HG02798 (cell line): ENCODE results near the gene PRPF8.
"Not testable (repeated sequence)": the region's sequence is repeated elsewhere in the genome, so short reads cannot be mapped to it uniquely, and the experiment has no call there.

Source experiments
- ATAC-seq: cut with Tn5 transposase; IDR thresholded peaks from one replicate; pipeline ENCODE4 v1.9.1; 2021; ENCODE audit warnings: mild to moderate bottlenecking; ENCODE audit not compliant: unreplicated experiment, poor library complexity

PRPF8 gene

DNA sequence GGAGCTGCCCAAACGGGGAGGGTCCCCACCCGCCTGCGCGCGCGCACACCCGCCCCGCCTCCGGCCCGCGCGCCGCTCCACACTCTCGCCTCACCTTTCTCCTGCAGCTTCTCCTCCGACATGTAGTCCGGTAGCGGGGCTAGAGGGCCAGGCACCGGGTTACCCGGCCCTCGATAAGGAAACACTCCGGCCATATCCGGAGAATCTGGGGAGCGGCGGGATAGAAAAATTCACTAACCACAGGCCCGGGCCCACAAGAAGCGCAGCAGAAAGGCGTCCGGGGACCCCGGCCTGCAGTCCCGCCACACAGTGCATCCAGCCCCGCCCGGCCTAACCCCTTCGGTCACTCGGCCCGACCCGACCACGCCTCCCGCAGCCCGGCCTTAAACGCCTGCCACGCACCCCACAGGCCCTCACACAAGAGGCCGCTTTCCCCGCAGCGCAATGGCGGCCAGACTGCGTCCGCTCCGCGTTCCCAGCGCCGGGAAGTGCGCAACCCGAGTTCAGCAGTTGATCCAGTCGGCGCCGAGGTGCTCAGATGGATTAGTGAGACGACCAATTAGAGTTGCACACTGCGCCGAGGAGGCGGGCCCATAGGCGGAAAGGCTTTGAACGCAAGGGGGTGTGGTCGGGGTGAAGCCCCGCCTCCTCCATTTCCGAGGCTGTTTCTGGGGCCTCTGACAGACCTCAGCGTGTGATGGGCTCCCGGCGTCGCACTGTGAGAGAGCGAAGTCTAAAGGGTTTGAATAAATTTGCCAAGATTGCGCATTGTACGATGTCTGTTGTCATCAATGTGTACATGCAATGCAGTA is at the start of gene PRPF8:
Gene PRPF8 (minus strand): TSS at position 490 of the 812 bp plus-strand sequence. CDS start 296 bp downstream, at position 194.
- ATAC-seq, result peak; percentile 99

DNA sequence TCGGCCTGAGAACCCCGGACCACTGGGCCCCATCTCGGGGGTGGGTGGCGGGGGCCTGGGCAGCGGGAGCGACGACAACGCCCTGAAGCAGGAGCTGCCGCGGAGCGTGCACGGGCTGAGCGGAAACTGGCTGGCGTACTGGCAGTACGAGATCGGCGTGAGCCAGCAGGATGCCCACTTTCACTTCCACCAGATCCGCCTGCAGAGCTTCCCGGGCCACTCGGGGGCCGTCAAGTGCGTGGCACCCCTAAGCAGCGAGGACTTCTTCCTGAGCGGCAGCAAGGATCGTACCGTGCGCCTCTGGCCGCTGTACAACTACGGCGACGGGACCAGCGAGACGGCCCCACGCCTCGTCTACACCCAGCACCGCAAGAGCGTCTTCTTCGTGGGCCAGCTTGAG is 49.1 kb upstream of the PRPF8 start:
- no peak for ATAC-seq

DNA sequence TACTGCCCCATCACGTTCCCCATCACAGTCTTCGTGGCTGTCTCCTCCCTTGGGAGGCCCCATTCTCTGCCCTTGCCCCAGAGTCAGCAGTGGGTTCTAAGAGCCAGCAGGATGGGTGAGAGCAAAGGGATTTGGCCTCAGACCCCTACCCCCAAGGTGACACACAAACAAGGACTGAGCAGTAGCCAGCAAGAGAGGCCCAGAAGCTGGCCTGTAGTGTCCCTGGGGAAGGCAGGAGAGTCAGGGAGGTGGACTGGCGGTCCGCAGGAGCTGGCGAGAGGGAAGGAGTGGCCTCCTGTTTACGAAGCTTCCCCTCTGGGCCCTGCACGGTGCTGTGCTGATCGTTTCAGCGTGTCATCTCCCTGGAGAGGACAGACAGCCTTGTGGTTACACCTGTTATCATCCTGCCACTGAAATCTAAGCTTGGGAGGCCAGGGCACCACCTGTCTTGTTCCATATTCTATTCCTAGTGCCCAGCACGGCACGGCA is 48.2 kb upstream of the PRPF8 start:
- no peak for ATAC-seq

DNA sequence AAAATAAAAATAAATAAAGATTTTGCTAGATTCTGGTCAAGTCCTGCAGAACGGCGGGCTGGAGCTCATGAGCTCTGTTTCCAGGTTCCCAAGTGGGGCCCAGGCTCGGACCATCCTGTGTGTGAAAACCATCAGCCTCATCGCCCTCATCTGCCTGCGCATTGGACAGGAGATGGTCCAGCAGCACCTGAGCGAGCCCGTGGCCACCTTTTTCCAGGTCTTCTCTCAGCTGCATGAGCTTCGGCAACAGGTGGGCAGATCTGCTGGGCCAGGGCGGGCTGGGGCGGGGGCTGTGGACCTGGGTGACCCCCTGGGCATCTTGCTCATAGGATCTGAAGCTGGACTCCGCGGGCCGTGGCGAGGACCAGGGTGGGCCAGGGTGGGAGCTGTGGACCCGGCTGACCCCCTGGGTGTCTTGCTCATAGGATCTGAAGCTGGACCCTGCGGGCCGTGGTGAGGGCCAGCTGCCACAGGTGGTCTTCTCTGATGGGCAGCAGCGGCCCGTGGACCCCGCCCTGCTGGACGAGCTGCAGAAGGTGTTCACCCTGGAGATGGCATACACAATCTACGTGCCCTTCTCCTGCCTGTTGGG is 47.7 kb upstream of the PRPF8 start:
- ATAC-seq, result no peak

DNA sequence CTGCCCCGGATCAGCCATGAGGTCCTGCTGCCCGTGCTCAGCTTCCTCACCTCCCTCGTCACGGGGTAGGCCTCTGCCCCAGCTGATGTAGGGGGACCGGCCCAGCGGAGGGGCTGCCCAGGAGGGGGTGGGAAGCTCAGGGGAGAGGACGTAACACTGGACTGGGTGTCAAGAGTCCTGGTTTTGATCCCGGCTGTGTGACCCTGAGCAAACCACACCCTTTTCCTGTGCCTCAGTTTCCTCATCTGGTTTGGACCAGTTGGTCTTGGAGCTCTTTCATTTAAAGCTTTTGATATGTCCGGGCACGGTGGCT is 46.5 kb upstream of the PRPF8 start:
- no peak for ATAC-seq

DNA sequence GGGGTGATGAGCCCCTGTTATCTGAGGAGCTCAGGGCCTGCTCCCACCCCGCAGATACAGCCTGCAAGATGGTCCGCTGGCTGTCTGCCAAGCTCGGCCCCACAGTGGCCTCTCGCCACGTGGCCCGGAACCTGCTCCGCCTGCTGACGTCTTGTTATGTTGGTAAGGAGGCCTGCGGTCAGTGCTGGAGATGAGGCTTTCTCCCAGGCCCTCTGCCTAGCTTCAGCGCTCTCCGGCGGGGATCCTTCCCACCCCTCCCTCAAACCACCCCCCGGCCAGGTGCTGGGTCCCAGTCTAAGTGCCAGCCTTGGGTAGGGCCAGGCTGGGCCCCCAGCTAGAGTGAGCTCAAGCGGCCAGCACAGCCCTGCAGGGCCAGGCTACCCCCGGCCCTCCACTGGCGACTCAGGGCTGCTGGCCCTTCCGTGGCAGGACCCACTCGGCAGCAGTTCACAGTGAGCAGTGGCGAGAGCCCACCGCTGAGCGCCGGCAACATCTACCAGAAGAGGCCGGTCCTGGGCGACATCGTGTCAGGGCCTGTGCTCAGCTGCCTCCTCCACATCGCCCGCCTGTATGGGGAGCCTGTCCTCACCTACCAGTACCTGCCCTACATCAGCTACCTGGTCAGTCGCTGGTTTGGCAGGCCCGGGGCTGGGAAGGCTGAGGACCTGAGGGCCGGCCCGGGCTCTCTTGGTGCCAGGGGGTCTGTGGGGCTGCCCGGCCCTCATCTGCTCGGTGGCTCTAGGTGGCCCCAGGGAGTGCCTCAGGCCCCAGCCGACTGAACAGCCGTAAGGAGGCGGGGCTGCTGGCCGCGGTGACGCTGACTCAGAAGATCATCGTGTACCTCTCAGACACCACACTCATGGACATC is 45.9 kb upstream of the PRPF8 start:
- no peak for ATAC-seq

DNA sequence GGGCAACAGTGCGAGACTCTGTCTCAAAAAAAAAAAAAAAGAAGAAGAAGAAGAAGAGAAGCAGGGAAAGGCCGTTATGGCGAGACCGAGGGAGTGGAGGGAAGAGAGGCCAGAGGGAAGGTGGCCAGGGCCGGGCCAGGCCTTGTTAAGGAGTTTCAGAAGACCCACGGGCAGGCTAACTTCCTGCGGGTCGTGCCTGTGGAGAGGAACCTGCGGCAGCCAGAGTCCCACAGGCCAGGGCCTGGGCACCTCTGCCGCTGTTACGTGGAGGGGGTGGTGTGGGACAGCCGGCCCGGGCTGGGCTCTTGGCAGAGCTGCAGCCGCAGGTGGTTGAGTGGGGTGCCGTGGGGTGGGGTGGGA is 45.3 kb upstream of the PRPF8 start:
- no peak for ATAC-seq

DNA sequence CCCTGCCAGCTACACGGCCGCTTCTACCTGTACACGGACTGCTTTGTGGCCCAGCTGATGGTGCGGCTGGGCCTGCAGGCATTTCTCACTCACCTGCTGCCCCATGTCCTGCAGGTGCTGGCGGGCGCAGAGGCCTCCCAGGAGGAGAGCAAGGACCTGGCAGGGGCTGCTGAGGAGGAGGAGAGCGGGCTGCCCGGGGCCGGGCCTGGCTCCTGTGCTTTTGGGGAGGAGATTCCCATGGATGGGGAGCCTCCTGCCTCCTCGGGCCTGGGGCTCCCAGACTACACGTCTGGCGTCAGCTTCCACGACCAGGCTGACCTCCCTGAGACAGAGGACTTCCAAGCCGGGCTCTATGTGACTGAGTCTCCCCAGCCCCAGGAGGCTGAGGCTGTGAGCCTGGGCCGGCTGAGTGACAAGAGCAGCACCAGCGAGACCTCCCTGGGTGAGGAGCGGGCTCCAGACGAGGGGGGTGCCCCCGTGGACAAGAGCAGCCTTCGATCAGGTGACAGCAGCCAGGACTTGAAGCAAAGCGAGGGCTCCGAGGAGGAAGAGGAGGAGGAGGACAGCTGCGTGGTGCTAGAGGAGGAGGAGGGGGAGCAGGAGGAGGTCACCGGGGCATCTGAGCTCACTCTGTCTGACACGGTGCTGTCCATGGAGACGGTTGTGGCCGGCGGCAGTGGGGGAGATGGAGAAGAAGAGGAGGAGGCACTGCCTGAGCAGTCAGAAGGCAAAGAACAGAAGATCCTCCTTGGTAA is 43.4 kb upstream of the PRPF8 start:
- ATAC-seq, result no peak

DNA sequence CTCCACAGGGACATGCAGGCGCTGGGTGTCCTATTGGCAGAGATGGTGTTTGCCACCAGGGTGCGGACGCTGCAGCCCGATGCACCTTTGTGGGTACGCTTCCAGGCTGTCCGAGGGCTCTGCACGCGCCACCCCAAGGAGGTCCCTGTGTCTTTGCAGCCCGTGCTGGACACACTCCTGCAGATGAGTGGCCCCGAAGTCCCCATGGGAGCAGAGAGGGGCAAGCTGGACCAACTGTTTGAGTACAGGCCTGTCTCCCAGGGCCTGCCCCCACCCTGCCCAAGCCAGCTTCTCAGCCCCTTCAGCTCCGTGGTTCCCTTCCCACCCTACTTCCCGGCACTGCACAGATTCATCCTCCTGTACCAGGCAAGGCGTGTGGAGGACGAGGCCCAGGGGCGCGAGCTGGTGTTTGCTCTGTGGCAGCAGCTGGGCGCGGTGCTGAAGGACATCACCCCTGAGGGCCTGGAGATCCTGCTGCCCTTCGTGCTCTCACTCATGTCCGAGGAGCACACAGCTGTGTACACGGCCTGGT is 42.7 kb upstream of the PRPF8 start:
- no peak for ATAC-seq

DNA sequence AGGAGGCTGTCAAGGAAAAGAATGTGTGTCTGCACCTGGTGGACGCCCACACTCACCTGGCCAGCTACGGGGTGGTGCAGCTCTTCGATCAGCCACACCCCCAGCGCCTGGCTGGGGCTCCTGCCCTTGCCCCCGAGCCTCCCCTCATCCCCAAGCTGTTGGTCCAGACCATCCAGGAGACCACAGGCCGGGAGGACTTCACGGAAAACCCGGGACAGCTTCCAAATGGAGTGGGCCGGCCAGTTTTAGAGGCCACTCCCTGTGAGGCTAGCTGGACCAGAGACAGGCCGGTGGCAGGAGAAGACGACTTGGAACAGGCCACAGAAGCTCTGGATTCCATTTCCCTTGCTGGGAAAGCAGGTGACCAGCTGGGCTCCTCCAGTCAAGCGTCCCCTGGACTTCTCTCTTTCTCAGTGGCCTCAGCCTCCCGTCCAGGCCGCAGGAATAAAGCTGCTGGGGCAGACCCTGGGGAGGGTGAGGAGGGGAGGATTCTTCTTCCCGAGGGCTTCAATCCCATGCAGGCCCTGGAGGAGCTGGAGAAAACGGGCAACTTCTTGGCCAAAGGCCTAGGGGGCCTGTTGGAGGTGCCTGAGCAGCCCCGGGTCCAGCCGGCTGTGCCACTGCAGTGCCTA is 42.1 kb upstream of the PRPF8 start:
- ATAC-seq, result no peak

DNA sequence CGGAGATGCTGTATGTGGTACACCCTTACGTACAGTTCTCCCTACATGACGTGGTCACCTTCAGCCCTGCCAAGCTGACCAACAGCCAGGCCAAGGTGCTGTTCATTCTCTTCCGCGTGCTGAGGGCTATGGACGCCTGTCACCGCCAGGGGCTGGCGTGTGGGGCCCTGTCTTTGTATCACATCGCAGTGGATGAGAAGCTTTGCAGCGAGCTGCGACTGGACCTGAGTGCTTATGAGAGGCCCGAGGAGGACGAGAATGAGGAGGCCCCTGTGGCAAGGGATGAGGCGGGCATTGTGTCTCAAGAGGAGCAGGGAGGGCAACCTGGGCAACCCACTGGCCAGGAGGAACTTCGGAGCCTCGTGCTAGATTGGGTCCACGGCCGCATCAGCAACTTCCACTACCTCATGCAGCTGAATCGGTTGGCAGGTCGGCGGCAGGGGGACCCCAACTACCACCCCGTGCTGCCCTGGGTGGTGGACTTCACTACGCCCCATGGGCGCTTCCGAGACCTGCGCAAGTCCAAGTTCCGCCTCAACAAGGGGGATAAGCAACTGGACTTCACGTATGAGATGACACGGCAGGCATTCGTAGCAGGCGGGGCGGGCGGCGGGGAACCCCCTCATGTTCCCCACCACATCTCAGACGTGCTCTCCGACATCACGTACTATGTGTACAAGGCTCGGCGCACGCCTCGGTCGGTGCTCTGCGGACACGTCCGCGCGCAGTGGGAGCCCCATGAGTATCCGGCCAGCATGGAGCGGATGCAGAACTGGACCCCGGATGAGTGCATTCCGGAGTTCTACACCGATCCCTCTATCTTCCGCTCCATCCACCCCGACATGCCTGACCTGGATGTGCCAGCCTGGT is 41.2 kb upstream of the PRPF8 start:
- ATAC-seq, result no peak

DNA sequence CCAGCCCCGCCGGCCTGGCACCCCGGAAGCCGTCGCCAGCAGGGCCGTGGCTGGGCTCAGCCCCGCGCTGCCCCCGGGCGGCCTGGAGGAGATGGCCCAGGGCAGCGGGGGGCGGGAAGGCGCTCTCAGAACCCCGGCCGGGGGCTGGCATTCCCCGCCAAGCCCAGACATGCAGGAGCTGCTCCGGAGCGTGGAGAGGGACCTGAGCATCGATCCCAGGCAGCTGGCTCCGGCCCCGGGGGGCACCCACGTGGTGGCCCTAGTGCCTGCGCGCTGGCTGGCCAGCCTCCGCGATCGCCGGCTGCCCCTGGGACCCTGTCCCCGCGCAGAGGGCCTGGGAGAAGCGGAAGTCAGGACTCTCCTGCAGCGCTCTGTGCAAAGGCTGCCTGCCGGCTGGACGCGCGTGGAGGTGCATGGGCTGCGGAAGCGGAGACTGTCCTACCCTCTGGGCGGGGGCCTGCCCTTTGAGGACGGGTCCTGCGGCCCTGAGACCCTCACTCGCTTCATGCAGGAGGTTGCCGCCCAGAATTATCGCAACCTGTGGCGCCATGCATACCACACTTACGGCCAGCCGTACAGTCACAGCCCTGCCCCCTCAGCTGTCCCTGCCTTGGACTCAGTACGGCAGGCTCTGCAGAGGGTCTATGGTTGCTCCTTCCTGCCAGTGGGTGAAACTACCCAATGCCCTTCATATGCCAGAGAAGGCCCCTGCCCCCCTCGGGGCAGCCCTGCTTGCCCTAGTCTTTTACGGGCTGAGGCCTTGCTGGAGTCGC is 40.4 kb upstream of the PRPF8 start:
- peak; percentile 35 for ATAC-seq

DNA sequence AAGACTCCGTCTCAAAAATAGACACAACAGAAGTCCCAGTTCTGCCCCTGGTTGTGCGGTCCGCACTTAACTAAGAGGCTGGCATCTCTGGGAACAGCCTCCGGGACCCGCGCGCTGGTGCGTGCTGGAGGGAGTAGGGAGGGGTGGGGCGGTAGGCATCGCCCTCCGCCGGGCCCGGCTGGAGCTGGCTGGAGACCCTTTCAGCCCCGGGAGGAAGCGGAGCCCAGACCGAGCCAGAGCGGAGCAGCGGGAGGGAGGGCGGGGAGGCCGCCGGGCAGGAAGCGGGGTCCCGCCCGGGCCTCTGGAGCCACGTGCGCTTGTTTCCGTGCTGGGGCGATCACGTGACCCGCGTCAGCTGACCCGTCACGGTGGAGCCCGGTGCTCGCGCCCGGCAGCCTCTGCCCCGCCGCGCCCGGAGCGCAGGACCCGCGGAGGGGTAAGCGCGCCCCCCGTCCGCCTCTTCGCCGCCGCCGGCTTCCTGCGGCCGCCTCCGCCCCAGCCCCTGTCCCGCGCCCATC is 39.7 kb upstream of the PRPF8 start, which contains the start of gene WDR81:
Gene WDR81 (plus strand): TSS at position 354 of the 518 bp plus-strand sequence. CDS start 256 bp downstream, outside the sequence.
- peak; percentile 66 for ATAC-seq

DNA sequence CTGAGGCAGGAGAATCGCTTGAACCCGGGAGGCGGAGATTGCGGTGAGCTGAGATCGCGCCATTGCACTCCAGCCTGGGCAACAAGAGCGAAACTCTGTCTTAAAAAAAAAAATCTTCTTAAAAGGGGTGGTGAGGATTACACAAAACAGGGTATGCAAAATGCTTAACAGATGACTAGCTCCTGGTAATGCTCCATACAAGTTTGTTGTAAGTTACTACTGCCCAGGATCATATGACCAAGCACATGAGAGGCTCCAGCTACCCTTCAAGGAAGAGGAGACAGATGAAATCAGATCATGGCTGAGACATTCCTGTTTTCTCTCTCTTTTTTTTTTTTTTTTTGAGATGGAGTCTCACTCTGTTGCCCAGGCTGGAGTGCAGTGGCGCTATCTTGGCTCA is 37.4 kb upstream of the PRPF8 start:
- not testable (repeated sequence) for ATAC-seq

DNA sequence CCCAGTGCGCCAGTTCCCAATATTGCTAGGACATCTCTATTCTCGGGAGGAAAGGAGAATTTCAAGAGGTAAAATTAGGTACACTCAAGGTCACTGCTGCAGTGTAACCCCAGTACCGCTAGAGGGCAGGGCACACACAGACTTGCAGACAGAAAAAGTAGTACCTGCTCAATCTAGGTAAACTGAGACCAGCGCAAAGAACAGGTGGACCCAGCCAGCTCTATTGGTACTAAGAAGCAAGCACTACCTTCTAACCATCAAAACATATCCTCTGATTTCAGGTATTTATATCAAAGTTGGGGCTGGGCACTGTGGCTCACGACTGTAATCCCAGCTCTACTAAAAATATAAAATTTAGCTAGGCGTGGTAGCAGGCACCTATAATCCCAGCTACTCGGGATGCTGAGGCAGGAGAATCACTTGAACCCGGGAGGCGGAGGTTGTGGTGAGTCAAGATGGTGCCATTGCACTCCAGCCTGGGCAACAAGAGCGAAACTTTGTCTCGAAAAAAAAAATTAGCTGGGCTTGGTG is 36.3 kb upstream of the PRPF8 start:
- ATAC-seq, result no peak

DNA sequence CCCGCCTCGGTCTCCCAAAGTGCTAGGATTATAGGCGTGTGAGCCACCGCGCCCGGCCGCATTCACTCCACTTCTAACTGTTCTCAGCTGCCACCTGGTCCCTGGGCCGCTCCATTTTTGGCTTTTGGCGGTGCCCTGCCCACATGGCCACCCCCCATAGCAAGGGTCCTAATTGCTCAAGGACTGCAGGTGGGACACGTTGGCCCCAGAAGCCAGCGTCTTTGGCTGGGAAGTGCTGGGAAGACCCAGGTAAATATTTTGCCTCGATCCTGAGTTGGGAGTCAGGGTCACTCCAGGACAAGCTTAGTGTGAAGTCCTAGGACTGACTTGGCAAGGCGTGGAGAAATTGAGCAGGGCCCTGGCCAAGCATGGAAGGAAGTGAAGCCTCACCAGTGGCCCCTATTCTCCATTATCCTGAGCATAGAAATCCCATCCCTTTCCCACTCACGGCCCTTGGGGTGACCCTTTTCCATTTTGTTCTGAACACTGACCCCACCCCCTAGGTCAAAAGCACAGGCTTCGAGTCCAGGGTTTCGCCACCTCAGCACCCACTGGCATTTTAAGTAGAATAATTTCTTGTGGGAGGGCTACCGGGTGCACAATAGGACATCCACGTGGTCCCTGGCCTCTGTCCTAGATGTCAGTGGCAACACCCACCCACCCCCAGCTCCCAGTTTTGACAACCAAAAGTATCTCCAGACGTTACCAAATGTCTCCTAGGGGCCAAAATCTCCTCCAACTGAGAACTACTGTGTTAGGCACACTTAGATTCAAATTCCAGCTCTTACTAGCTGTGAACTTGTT is 33.9 kb upstream of the PRPF8 start:
- no peak for ATAC-seq
